ENCODE measurements around the gene CCK.

GRCh38 chr3:42276141-42277132 is 10.5 kb upstream of the CCK start:
- TF ChIP-seq EZH2 (IDR thresholded peaks at IDR 0.05) (no peak), CTCF (IDR thresholded peaks at IDR 0.05) (no peak), EZH2phosphoT487 (IDR thresholded peaks at IDR 0.05) (no peak)

Measured in neural progenitor cell (in vitro differentiated cells).